A172 (cell line): ENCODE measurements around the gene FFAR3. TPM values are rescaled to one million over a fixed set of nuclear protein-coding genes. Genes with fewer than 3 reads are reported as not detected.
"Not testable (repeated sequence)": the region's sequence is repeated elsewhere in the genome, so short reads cannot be mapped to it uniquely, and the experiment has no call there.

Experiments
- DNase-seq: peaks from one replicate; pipeline ENCODE4 v3.0.0-alpha.2; 2015; ENCODE audit warnings: low spot score
- total RNA-seq: library from RNA; depleted of rRNA; stranded (reverse); fragments of >200 nt; shearing (Covaris generic); gene quantifications from 2 replicates; pipeline ENCODE4 v1.2.3, GENCODE V29; 2014; rRNA removed

Gene FFAR3
- total RNA-seq, 1 experiment from 2014 or later, result not detected

GRCh38 chr19:35401416-35401815, 43.2 kb downstream of the FFAR3 start:
- not testable (repeated sequence) for DNase-seq

- DNase-seq, result no peak
These were observed 45.0 kb downstream of the FFAR3 start for GRCh38 chr19:35403116-35403760.

GRCh38 chr19:35404879-35405622, 46.8 kb downstream of the FFAR3 start:
- DNase-seq, result peak; percentile 97

GRCh38 chr19:35407619-35408018, 49.4 kb downstream of the FFAR3 start:
- no peak for DNase-seq

GRCh38 chr19:35408284-35409171, 50.3 kb downstream of the FFAR3 start:
- DNase-seq, result no peak

- DNase-seq, result no peak
These were observed 50.9 kb downstream of the FFAR3 start for GRCh38 chr19:35409191-35409590.

Other genes with a start within 250 kb of the FFAR3 start
- gene FXYD3, start 242.6 kb upstream of the FFAR3 start, total RNA-seq, result 4.8 TPM in 1 of 2 replicates, not detected in the other
- gene LGI4, start 223.4 kb upstream of the FFAR3 start, total RNA-seq, result 0.43 TPM in 1 of 2 replicates, not detected in the other
- gene FXYD1, start 219.6 kb upstream of the FFAR3 start, total RNA-seq, result not detected in 2 replicates
- gene FXYD7, start 215.2 kb upstream of the FFAR3 start, total RNA-seq, result not detected in 2 replicates
- 93.9 and 103 TPM in 2 replicates for gene FXYD5, start 203.7 kb upstream of the FFAR3 start, total RNA-seq
- not detected in 2 replicates for gene FAM187B, start 129.7 kb upstream of the FFAR3 start, total RNA-seq
- gene LSR, start 109.5 kb upstream of the FFAR3 start, total RNA-seq, result 0.69 and 1.1 TPM in 2 replicates
- 53.5 and 54.2 TPM in 2 replicates for gene USF2, start 89.5 kb upstream of the FFAR3 start, total RNA-seq
- gene HAMP, start 75.9 kb upstream of the FFAR3 start, total RNA-seq, result not detected in 2 replicates
- not detected in 2 replicates for gene MAG, start 66.3 kb upstream of the FFAR3 start, total RNA-seq
- 3.4 and 7.6 TPM in 2 replicates for gene CD22, start 29.3 kb upstream of the FFAR3 start, total RNA-seq
- not detected in 2 replicates for gene FFAR1, start 10.6 kb upstream of the FFAR3 start, total RNA-seq
- not detected in 2 replicates for gene GPR42, start 12.6 kb downstream of the FFAR3 start, total RNA-seq
- gene FFAR2, start 89.8 kb downstream of the FFAR3 start, total RNA-seq, result not detected in 2 replicates
- not detected in 2 replicates for gene KRTDAP, start 132.0 kb downstream of the FFAR3 start, total RNA-seq
- gene DMKN, start 155.2 kb downstream of the FFAR3 start, total RNA-seq, result 4.0 and 4.4 TPM in 2 replicates
- not detected in 2 replicates for gene SBSN, start 169.9 kb downstream of the FFAR3 start, total RNA-seq
- gene GAPDHS, start 175.0 kb downstream of the FFAR3 start, total RNA-seq, result not detected in 2 replicates
- gene TMEM147, start 187.2 kb downstream of the FFAR3 start, total RNA-seq, result 167 and 204 TPM in 2 replicates
- not detected in 2 replicates for gene ATP4A, start 205.2 kb downstream of the FFAR3 start, total RNA-seq
- gene PMIS2, start 227.7 kb downstream of the FFAR3 start, total RNA-seq, result not detected in 2 replicates